ENCODE results near the gene MSH5.

Gene MSH5

DNA sequence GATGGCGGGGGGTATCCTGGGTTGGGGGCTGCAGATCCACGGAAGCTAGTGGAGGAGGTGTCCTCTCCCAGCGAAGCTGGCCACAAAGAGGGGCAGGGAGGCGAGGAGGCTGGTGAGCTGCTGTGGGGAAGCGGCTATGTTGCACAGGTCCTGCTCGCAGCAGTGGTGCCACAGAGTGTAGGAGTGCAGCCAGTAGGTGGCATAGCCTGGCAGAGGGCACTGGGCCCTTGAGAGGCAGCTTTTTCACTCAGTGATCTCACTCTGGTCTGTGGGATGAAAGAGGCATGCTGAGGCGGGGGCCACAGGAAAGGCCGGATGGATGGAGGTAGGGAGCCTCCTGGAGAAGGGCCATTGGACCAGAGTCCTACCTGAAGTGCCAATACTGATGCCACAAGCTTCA is 27.5 kb upstream of the MSH5 start:
- no peak for DNase-seq (ENCODE audit: low read depth, low spot score)

DNA sequence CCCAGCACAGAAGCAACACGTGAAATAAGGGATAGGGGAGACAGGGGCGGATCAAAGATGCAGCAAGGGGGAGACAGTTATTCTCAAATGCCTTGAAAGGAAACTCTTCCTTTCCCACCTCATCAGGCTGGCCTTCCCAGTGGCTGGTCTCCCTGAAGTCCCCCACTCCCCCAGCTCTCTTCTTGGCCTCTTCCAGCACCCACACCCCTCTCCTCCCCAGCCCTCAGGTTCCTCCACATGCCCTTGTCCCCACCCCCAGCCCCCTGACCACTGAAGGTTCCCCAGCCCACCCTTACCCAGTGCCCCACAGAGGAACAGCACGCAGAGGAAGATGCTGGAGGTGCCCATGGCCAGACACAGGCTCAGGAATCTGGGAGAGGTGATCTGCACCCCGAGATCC is 26.3 kb upstream of the MSH5 start:
- DNase-seq (ENCODE audit: low read depth, low spot score): no peak

DNA sequence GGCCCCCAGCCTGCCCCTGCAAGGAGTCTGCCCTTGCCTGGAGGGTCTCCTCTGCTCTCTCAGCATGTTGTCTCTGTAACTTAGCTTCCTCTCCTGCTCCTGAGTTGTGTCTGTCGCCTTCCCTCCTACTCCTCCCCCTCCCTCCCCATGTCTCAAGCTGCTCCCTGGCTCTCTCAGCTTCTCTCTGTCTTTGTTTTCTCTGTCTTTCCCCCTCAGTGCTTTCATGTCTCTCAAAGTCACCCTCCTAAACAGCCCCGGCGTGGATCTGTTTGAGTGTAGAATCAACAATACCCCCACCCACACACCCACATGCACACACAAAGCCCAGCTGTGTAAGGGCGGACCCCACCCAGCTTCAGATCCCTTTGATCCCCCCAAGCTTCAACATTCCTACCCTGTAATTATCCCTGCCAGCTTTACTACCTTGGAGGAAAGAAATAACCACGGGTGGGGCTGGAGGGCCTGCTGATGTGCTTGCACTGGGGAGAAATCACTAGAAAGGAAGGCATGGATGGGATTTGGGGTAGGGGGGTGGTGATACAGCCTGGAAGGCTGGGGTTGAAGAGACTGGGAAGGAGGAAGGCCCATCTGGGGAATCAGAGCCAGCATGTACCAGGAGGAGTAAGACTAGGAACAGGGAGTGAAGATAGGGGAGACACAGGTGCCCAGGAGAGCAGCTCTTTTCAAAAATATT is 25.7 kb upstream of the MSH5 start:
- DNase-seq (ENCODE audit: low read depth, low spot score): no peak

DNA sequence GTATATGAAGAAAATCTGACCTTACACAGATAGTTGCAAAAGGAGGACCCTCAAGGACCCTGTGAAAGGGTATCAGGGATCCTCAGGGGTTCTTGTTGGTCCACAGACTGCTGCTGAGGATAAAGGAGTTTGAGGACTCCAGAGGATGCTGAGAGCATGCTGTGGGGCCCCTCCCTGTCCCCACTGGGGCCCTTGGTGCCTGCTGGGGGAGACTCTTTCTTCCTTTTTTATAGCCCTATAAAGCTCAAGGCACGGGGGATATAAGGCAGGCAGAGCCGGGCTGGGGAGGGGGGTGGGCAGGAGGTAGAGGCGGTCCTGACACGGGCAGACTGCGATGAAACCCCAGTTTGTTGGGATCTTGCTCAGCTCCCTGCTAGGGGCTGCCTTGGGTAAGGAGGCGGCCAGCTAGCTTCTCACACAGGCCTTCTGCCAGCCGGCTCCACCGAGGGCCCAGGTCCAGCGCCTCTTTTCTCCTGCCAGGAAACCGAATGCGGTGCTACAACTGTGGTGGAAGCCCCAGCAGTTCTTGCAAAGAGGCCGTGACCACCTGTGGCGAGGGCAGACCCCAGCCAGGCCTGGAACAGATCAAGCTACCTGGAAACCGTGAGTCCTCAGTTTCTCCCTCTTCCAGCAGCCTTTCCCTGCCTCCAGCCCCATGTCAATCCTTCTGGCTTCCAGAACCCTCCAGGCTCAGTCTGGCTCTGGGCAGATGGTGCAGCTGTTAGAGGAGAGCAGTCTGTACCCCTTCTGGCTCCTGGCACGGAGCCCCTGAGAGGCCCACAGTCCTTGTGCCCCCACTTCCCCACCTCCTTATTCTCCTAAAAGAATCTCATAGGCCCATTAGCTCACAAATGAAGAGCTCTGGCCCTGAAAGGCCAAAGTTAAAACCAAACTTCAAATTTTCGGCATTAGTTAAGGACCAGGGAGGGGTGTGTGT is 24.5 kb upstream of the MSH5 start, which contains the start of gene LY6G6D:
Gene LY6G6D, plus strand, starts transcription at position 327 of the 937 bp plus-strand sequence. Its CDS starts 8 bp downstream, at position 335.
- no peak for DNase-seq (ENCODE audit: low read depth, low spot score)

DNA sequence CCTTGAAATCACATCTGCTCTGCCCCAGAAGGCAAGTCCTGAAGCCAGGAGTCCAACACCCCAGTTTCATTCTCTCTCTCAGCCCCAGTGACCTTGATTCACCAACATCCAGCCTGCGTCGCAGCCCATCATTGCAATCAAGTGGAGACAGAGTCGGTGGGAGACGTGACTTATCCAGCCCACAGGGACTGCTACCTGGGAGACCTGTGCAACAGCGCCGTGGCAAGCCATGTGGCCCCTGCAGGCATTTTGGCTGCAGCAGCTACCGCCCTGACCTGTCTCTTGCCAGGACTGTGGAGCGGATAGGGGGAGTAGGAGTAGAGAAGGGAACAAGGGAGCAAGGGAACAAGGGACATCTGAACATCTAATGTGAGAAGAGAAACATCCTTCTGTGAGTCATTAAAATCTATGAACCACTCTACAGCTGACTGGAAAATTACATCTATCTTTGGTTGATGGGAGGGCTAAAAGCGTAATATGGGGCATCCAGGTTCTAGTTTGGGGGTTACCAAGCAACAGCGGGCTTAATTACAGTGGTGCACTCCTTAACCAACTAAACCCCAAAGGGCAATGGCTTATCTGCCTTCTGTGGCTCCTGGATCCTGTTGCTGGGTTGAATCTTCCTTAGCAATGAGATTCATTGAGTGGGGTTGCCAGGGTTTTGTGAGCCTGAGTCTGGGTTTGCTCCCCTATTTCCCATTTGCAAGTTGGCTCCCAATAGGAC is 22.1 kb upstream of the MSH5 start:
- DNase-seq (ENCODE audit: low read depth, low spot score): no peak

DNA sequence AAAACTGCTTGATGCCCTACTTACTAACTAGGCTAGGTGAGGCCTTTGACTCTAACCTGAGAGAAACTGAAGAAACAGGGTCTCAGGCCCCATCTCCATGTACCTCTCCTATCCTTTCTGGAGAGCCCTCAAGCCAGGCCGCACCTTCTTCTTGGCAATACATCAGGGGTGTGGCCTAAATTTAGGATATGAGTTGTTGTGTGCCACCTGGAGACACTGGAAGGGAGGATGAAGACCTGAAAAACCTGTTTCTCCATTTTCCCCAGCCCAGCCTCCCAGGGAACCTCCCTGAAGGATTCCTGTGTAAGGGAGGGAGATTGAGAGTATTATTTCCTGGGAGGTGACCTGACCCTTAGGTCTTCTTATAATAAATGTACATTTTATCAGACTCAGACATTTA is 21.5 kb upstream of the MSH5 start:
- DNase-seq (ENCODE audit: low read depth, low spot score): no peak

DNA sequence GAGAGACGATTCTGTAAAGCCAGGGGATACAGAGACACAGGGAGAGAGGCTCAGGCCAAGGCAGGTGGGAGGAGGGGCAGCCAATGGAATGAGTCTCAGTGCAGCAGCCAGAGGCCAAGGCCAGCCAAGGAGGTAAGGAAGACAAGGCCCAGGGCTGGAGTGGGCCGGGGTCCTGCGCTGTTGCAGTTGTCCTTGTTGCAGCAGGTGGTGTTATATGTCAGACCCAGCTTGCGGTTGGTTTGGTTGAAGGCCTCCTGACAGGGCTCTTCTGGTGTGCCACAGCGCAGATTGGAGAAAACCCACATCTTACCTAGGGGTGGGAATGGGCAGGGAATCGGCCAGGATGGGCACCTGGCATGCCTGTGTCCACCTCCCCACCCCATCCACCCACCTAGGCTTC is 20.8 kb upstream of the MSH5 start:
- DNase-seq (ENCODE audit: low read depth, low spot score): no peak

DNA sequence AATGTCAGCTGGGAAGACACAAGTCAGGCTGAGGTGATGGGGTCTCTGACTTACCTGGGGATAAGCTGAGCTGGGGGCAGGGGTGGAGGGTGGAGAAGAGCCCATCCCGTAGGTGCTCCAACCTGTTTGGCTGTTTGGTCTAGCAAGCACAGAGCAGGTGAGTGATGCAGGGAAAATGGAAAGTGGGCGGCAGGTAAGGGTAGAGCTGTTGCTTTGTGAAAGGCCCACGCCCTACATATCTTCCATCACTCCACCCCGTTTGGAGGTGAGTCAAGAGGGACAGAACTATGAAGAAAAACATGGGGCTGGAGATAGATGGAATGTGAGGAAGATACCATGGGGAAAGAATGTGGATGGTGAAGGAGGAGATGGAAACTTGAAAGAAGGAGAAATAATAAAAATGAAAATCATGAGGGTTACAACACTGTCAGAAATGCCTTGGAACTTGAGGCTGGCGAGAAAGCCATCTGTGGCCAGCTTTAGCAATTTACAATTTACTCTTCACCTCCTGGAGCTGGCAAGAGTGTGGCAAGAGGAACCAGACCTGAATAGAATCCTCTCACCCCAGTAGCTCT is 19.5 kb upstream of the MSH5 start:
- no peak for DNase-seq (ENCODE audit: low read depth, low spot score)

DNA sequence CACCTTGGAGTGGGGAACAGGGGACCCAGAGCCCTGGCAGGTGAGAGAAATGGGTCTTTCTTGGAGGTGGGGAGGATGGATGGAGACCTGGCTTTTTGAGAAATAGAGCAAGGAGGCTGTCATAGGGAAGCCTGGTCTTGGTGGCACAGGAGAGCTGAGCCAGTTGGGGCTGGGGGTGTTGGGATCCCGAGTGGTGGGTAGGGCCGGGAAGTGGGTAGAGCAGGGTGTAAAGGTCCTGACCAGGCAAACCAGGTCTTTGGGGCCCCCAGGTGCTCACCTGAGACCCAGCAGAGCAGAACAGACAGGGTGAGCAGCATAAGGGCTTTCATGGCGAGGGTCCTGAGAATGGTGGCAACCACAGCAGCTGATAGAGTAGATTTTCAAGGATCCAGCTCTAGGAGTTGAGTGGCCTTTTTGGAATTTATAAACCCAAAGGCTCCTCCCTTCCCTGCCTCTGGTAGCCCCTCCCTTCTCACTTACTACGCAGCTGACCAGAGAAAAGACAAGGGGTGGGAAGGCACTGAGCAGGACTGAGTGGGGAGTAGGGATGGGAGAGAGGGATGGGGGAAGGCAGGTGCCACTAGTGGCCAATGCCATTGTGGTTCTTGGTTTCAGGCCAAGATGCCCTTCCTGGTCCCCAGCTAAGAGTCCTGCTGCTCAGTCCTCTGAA is 18.3 kb upstream of the MSH5 start, which contains the start of gene LY6G6C:
Gene LY6G6C, minus strand, starts transcription at position 396 of the 670 bp plus-strand sequence. Its CDS starts 67 bp downstream, at position 329.
- no peak for DNase-seq (ENCODE audit: low read depth, low spot score)

DNA sequence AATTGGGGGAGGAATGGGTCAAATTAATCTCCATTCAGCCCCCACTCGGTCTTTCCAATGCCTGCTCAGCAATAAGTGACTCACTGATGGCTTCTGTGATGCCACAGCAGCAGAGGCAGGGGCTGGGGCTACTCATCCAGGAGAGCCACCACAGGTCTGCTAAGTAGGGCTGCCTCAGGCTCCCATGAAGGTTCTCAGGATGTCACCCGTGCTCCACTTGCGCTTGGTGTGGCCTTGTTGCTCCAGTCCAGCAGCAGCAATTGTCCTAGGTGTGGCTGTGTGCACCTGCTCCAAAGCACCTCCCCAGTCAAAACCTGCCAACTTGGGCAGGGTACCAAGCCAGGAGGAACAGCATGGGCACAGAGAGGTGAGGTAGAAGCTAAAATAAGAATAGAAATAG is 17.6 kb upstream of the MSH5 start:
- no peak for DNase-seq (ENCODE audit: low read depth, low spot score)

DNA sequence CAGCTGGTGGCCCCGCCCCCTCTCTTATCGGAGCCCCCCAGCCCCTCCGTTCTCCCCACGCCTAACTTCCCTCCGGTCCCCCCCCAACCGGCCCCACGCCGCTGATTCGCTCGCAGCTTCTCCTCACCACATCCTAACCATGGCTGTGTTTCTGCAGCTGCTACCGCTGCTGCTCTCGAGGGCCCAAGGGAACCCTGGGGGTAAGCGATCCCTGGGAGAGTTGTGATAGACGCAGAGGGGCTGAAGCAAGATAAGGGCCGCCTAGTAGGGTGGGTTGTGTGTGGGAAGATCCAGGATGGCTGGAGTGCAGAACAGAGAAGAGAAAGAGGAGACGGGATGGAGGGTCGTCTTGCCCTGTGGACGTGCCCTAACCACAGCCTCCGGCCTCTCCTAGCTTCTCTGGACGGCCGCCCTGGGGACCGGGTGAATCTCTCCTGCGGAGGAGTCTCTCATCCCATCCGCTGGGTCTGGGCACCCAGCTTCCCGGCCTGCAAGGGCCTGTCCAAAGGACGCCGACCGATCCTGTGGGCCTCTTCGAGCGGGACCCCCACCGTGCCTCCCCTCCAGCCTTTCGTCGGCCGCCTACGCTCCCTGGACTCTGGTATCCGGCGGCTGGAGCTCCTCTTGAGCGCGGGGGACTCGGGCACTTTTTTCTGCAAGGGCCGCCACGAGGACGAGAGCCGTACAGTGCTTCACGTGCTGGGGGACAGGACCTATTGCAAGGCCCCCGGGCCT is 16.4 kb upstream of the MSH5 start, which contains the start of gene MPIG6B:
Gene MPIG6B, plus strand, starts transcription at position 129 of the 735 bp plus-strand sequence. Its CDS starts 11 bp downstream, at position 140.
- DNase-seq (ENCODE audit: low read depth, low spot score): no peak

DNA sequence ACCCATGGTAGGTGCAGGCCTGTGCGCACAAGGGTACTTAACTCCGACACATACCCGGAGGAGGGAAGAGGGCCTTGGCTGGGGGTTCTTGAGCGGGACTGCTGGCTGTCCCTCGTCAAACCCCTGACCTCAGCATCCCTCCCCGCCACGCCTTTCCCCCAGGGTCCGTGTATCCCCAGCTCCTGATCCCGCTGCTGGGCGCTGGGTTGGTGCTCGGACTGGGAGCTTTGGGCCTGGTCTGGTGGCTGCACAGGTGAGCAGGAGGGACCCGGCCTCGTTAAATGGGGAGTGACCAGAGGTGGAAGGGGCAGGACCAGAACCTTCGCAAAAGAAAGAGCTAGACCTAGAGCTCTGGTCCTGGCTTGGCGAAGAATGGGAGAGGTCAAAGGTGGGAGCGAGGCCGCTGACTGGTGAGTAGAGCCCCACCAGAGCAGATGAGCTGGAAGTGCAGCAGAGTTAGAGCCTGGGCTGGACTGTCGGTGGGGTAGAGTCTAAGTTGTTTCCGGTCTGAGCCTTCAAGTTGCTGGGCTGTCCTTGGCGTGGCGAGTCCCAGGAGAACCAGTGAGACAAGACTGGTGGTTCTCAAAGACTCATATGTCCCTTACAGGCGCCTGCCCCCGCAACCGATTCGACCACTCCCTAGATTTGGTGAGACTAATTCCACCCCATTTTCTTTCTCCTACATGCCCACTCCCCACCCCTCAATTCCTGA is 15.7 kb upstream of the MSH5 start:
- no peak for DNase-seq (ENCODE audit: low read depth, low spot score)

DNA sequence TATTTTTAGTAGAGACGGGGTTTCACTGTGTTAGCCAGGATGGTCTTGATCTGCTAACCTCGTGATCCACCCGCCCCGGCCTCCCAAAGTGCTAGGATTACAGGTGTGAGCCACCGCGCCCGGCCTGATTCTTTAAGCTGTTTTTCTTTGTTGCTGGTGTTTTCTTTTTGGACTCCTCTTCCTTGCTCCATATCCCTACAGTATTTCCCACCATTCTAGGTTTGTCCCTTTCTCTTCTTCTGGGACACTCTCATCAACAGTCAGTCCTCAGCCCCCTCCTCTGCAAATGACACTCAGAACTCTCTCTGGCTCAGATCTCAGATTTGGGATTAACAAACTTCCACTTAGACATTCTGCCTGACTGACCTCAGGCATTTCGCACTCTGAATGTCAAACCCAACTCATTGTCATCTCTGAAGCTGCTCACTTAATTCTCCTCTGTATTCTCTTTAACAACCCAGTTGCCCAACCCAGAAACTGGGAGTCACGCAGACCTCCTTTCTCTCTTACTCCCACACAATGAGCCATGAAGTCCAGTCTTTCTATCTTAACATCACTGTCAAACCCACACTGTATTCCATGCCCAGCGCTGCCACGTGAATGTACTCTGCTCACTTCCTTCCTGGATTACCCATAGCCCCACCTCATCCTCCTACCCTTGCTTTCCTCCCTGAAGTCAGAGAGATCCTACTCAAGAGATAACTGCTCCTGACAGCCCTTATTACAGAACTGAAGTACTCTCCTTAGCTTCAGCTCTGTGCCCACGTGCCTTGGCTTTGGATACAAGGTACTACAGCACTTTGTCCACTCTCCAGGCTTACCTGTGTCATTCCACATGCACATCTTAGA is 14.1 kb upstream of the MSH5 start:
- DNase-seq (ENCODE audit: low read depth, low spot score): no peak

DNA sequence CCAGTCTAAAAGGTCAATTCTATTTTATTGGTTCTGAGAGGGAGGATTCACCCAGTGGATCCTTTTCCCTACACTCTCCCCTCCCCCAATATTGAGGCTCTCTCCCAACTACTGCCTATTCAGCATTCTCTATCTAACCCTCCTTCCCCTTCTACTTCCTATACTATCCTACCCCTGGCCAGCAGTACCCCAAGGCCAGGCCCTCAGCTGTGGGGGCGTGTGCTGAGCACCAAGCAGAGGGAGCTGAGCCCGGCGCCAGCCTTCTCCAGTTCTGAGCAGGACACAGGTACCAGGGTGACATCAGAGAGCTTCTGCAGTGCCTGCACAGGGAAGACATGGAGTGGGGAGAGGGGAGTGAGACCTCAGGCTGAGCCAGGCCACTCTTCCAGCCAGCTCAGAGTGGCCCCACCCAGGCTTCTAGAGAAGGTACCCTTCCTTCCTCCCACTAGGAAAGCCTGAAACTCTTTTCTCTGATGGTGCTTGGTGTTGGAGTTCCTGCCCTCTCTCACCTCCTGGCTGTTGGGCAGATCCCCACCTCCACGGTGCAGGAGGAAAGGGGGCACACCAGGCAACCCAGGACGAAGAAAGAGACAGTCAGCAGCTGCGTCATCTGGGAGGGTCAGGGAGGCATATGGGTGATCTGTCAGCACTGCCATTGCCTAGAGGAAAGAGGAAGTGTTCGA is 12.6 kb upstream of the MSH5 start:
- no peak for DNase-seq (ENCODE audit: low read depth, low spot score)

DNA sequence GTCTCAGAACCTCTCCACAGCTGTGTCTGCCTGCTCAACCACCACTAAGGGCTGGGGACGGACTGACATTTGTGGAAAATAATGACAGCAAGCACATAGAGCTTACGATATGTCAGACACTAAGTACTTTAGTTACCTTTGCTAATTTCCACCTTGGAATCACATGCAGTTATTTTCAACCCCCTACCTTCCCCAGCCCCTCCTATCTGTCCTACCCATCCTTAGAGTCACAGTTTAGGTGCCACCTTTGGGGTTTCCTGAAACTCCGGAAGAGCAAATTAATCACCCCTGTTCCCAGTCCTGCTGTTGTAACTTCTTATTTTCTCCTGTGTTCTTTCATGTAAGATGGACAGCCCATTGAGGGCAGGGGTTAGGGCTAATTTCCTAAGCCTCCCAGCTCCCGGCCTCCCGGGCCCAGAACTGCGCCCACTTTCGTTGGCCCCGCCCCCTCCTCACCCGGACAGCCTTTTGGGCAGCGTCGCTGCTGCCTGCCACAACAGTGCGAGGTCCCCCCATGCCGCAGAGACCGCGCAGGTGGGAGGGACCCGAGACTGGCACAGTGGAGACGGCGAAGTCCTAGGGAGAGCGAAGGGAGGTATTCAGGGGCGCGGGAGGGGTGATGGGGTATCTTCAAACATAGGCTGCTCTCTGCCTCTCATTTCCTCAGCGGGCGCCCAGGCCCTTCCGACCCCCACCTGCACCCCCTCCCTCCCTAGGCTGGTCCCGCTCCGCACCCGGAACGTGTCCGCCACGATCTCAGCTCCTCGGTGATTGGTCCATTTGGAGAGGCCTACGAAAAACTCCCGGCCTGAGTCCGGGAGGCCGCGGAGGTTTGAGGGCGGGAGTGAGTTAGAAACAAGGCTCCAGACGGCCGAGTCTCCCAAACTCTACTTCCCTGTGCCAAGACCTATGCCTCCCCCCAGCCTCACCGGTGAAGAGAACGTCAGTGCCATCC is 11.8 kb upstream of the MSH5 start:
- DNase-seq (ENCODE audit: low read depth, low spot score): no peak

DNA sequence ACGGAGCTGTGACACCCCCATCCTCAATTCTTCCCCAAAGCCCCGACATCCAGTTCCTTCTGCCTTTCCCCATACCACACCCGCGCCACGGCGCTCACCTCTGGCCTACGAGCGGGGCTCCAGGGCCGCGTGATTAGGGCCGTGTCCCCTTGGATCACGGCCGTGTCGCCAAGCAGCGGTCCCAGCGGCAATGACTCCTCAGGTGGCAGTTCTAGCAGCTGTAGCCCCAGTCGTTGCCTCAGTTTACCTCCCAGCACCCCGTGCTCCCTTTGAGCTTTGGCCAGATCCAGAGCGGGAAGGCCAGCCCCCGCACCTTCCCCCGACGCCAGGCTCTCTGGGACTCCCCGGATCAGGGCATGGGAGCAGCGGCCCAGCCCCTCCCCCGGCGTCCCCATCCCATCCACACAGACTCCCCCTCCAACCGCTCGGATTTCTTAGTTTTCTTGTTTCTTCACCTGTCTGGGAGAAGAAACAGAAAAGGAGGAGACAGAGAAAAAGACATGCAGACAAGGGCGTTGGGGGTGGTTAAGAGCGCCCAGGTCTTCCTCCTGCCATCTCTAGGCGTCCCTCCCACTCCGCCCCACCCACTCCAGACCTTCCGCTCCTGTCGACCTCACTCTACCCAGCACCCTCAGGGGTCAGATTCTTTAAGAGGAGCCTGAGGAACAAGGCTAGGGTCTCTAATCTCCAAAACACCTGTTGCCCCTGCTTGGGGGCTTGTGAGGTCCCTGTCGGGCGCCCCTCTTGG is 10.9 kb upstream of the MSH5 start, which contains the start of gene DDAH2:
Gene DDAH2, minus strand, starts transcription at position 533 of the 748 bp plus-strand sequence. Its CDS starts 138 bp downstream, at position 395.
- no peak for DNase-seq (ENCODE audit: low read depth, low spot score)
